ENCODE data around the gene PIF1.

PIF1 gene

GRCh38 chr15:64774629-64775493, 50.6 kb downstream of the PIF1 start:
- no peak for TF ChIP-seq EZH2phosphoT487 (IDR thresholded peaks at IDR 0.05; ENCODE audit: borderline replicate concordance)
- TF ChIP-seq CTCF (conservative IDR thresholded peaks at IDR 0.05; ENCODE audit: low read length): no peak
- no peak overlapping the region for H2AFZ ChIP-seq (ENCODE audit: low read length)
- H3F3A ChIP-seq (ENCODE audit: low read depth): no peaks in the 10 kb centered on the region
- no peak overlapping the region for H3K4me2 ChIP-seq (ENCODE audit: low read depth, low read length, poor library complexity, severe bottlenecking)
- H3K9me3 ChIP-seq (ENCODE audit: insufficient read depth, low read depth, low read length): no peaks in the 10 kb centered on the region
- H3K9me2 ChIP-seq (replicated peaks; ENCODE audit: low read depth, low read length): no peaks in the 10 kb centered on the region
- peaks cover 8% of the 10 kb centered on the region for H3K4me1 ChIP-seq (ENCODE audit: insufficient read depth, low read length, poor library complexity, severe bottlenecking)
- no peak overlapping the region for H3K9ac ChIP-seq (ENCODE audit: low read depth, low read length, poor library complexity, severe bottlenecking)
- H3K79me2 ChIP-seq (ENCODE audit: insufficient read depth, low read length): no peaks in the 10 kb centered on the region
- H3K36me3 ChIP-seq (ENCODE audit: insufficient read depth, low read length): no peaks in the 10 kb centered on the region
- no peaks in the 10 kb centered on the region for H4K20me1 ChIP-seq (ENCODE audit: insufficient read depth, low read length, poor library complexity, severe bottlenecking)
- no peak overlapping the region for H3K4me3 ChIP-seq (ENCODE audit: low read length, poor library complexity, severe bottlenecking)
- H3K27me3 ChIP-seq (ENCODE audit: insufficient read depth, low read length, poor library complexity, severe bottlenecking): no peaks in the 10 kb centered on the region

- Histone ChIP-seq H2AFZ (ENCODE audit: low read length) (no peak overlapping the region), H3K9me3 (ENCODE audit: insufficient read depth, low read depth, low read length) (no peaks in the 10 kb centered on the region), H3K36me3 (ENCODE audit: insufficient read depth, low read length) (no peaks in the 10 kb centered on the region), H3K4me2 (ENCODE audit: low read depth, low read length, poor library complexity, severe bottlenecking) (no peak overlapping the region), H3K4me1 (ENCODE audit: insufficient read depth, low read length, poor library complexity, severe bottlenecking) (peaks cover 8% of the 10 kb centered on the region), H4K20me1 (ENCODE audit: insufficient read depth, low read length, poor library complexity, severe bottlenecking) (no peaks in the 10 kb centered on the region), H3K27me3 (ENCODE audit: insufficient read depth, low read length, poor library complexity, severe bottlenecking) (no peaks in the 10 kb centered on the region), H3K9ac (ENCODE audit: low read depth, low read length, poor library complexity, severe bottlenecking) (no peak overlapping the region), H3F3A (ENCODE audit: low read depth) (no peaks in the 10 kb centered on the region), H3K4me3 (ENCODE audit: low read length, poor library complexity, severe bottlenecking) (no peak overlapping the region), H3K79me2 (ENCODE audit: insufficient read depth, low read length) (no peaks in the 10 kb centered on the region), H3K9me2 (replicated peaks; ENCODE audit: low read depth, low read length) (no peaks in the 10 kb centered on the region)
- TF ChIP-seq CTCF (conservative IDR thresholded peaks at IDR 0.05; ENCODE audit: low read length): no peak
- TF ChIP-seq EZH2phosphoT487 (IDR thresholded peaks at IDR 0.05; ENCODE audit: borderline replicate concordance): no peak
Measured at GRCh38 chr15:64774037-64774628, 51.3 kb downstream of the PIF1 start.

- no peaks in the 10 kb centered on the region for H3K9me3 ChIP-seq (ENCODE audit: insufficient read depth, low read depth, low read length)
- no peaks in the 10 kb centered on the region for H4K20me1 ChIP-seq (ENCODE audit: insufficient read depth, low read length, poor library complexity, severe bottlenecking)
- H3K9me2 ChIP-seq (replicated peaks; ENCODE audit: low read depth, low read length): no peaks in the 10 kb centered on the region
- H3K4me2 ChIP-seq (ENCODE audit: low read depth, low read length, poor library complexity, severe bottlenecking): no peak overlapping the region
- H3F3A ChIP-seq (ENCODE audit: low read depth): no peaks in the 10 kb centered on the region
- no peak for TF ChIP-seq EZH2phosphoT487 (IDR thresholded peaks at IDR 0.05; ENCODE audit: borderline replicate concordance)
- no peak for TF ChIP-seq CTCF (conservative IDR thresholded peaks at IDR 0.05; ENCODE audit: low read length)
- no peak overlapping the region for H3K4me3 ChIP-seq (ENCODE audit: low read length, poor library complexity, severe bottlenecking)
- peaks cover 8% of the 10 kb centered on the region for H3K4me1 ChIP-seq (ENCODE audit: insufficient read depth, low read length, poor library complexity, severe bottlenecking)
- H3K27me3 ChIP-seq (ENCODE audit: insufficient read depth, low read length, poor library complexity, severe bottlenecking): no peaks in the 10 kb centered on the region
- H2AFZ ChIP-seq (ENCODE audit: low read length): no peak overlapping the region
- H3K9ac ChIP-seq (ENCODE audit: low read depth, low read length, poor library complexity, severe bottlenecking): no peak overlapping the region
- no peaks in the 10 kb centered on the region for H3K79me2 ChIP-seq (ENCODE audit: insufficient read depth, low read length)
- H3K36me3 ChIP-seq (ENCODE audit: insufficient read depth, low read length): no peaks in the 10 kb centered on the region
Measured at GRCh38 chr15:64773606-64774005, 51.8 kb downstream of the PIF1 start.

Measured in Loucy (cell line).